WERI-Rb-1 (cell line): ENCODE results near the gene AGT.

Experiments
- DNase-seq: peaks from one replicate; pipeline ENCODE4 v3.0.0-alpha.2; 2020
- H3K27ac ChIP-seq: fragments of 250-450 bp; sonication (Bioruptor Pico); 2 replicates; pipeline ENCODE4 v1.5.1; 2020; ENCODE audit warnings: mild to moderate bottlenecking, moderate library complexity
- H3K27me3 ChIP-seq: fragments of 250-450 bp; sonication (Bioruptor Pico); 2 replicates; pipeline ENCODE4 v1.5.1; 2021; ENCODE audit warnings: mild to moderate bottlenecking, low read depth, moderate library complexity; ENCODE audit not compliant: insufficient read depth, severe bottlenecking
- H3K36me3 ChIP-seq: fragments of 250-450 bp; sonication (Bioruptor Pico); 2 replicates; pipeline ENCODE4 v1.5.1; 2020; ENCODE audit warnings: mild to moderate bottlenecking, moderate library complexity
- H3K4me3 ChIP-seq: 2 replicates; pipeline ENCODE4 v1.5.1; 2011; ENCODE audit warnings: low read depth, mild to moderate bottlenecking, control low read depth, low read length
- H3K9me3 ChIP-seq: fragments of 250-450 bp; sonication (Bioruptor Pico); 2 replicates; pipeline ENCODE4 v1.5.1; 2021; ENCODE audit warnings: mild to moderate bottlenecking, moderate library complexity; ENCODE audit not compliant: severe bottlenecking
- CTCF ChIP-seq: IDR thresholded peaks from 2 replicates; pipeline ENCODE4 v1.5.1; 2011; ENCODE audit warnings: low read depth, mild to moderate bottlenecking, control low read depth, inconsistent platforms, low read length

Gene AGT

DNA sequence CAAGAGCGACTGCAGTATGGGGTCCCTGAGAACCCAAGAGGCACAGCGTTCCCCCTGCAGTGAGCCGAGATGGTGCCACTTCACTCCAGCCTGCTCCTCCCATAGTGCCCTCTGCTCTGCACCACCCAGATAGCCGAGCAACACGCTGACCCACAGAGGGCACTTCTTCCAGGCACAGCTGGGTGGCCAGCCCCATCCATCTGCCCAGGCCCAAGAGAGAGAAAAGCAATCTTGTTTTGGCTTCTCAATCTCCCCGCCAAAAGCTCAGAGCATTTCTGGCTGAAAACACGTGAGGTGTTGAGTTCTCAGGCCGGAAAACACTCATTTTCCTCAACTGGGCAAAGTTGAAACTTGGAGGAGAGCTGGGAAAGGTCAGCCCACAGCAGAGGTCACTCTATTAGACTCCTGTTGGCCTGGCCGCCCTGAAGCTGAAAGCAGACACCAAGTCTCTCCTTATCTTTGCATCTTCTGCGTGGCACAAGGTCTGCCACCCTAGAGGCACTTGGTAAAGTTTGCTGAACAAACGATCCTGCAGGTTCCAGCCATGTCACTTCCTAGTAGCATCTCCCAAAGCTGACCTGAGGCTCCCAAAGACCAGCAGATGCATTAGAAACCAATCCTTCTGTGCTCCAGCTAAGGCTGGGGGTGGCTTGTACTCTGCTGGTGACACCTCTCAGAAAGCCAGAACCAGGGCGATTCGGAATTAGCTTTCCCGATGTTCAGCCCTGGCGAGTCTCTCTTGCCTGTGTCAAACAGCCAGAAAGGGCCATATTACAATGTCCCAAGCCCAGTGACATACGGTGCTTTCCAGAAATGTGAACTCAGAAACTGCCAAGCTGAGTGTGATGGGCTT is 44.2 kb upstream of the AGT start:
- TF ChIP-seq CTCF, result no peak
- DNase-seq, result no peak
- H3K9me3 ChIP-seq, result no peaks in the 10 kb centered on the region
- no peaks in the 10 kb centered on the region for H3K36me3 ChIP-seq
- no peak overlapping the region for H3K27ac ChIP-seq
- H3K4me3 ChIP-seq, result no peak overlapping the region
- H3K27me3 ChIP-seq, result no peaks in the 10 kb centered on the region

DNA sequence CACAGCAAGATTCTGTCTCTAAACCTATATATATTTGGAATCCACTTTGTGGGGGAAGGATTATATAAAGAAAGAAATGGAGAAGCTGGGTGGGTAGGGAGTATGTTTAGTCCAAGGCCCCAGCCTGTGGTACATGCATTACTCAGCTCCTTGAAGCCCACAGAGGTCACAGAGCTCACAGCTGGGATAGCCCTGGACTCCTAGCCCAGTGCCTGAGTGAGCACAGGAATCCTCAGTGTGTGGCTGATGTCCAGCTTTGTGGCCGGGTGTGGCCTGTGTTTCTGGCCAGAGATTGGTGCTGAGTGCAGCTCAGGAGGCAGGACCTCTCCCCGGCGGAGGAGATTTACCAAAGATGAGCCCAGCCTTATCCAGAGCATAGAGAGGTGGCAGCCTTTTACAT is 40.9 kb upstream of the AGT start:
- Histone ChIP-seq H3K27ac (no peak overlapping the region), H3K9me3 (no peaks in the 10 kb centered on the region), H3K27me3 (no peaks in the 10 kb centered on the region), H3K4me3 (no peak overlapping the region), H3K36me3 (no peaks in the 10 kb centered on the region)
- no peak for TF ChIP-seq CTCF
- no peak for DNase-seq

GRCh38 chr1:230753586-230754251 is 39.8 kb upstream of the AGT start:
- TF ChIP-seq CTCF, result no peak
- Histone ChIP-seq H3K27me3 (no peaks in the 10 kb centered on the region), H3K9me3 (no peaks in the 10 kb centered on the region), H3K36me3 (no peaks in the 10 kb centered on the region), H3K27ac (no peak overlapping the region), H3K4me3 (no peak overlapping the region)
- no peak for DNase-seq

DNA sequence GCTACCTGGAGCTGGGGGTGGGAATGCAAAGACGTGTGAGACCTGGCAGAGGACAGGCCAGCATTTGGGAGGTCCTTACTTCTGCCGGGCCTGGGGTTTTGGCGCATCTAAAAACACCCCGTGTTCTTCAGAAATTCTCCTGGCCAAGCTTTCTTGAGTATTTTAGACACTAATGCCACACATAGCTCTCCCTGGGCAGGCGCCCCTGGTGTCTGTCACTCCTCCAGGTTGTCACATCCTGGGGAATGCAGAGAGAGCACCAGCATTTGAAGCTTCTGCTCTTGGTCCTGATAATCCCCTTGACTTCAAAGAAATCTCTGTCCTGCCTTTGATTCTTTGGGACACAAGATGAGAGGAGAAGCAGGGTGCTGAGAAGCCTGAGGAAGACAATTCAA is 39.3 kb upstream of the AGT start:
- no peak overlapping the region for H3K4me3 ChIP-seq
- TF ChIP-seq CTCF, result no peak
- no peak overlapping the region for H3K27ac ChIP-seq
- H3K27me3 ChIP-seq, result no peaks in the 10 kb centered on the region
- no peaks in the 10 kb centered on the region for H3K36me3 ChIP-seq
- DNase-seq, result no peak
- no peaks in the 10 kb centered on the region for H3K9me3 ChIP-seq

- Histone ChIP-seq H3K9me3 (no peaks in the 10 kb centered on the region), H3K36me3 (no peaks in the 10 kb centered on the region), H3K27me3 (no peaks in the 10 kb centered on the region), H3K4me3 (no peak overlapping the region), H3K27ac (no peak overlapping the region)
- TF ChIP-seq CTCF, result no peak
- no peak for DNase-seq
Measured at GRCh38 chr1:230752407-230752806, 38.5 kb upstream of the AGT start.
